ENCODE measurements around the gene DRC1.

GRCh38 chr2:26470601-26471260, 69.0 kb downstream of the DRC1 start:
- TF ChIP-seq CTCF (IDR thresholded peaks at IDR 0.05; ENCODE audit: insufficient read depth, low read length) (no peak), REST (IDR thresholded peaks at IDR 0.05; ENCODE audit: insufficient replicate concordance, low read depth) (no peak), SPI1 (IDR thresholded peaks at IDR 0.05; ENCODE audit: borderline replicate concordance, low read depth) (no peak), POLR2AphosphoS5 (IDR thresholded peaks at IDR 0.05; ENCODE audit: low read depth) (no peak)

Measured in HL-60 (cell line).